Ishikawa (cell line): ENCODE data around the gene FAM186B.

Experiments used
- CEBPB ChIP-seq: IDR thresholded peaks from 2 replicates; pipeline ENCODE4 v1.6.1; 2012
- CREB1 ChIP-seq: IDR thresholded peaks from 2 replicates; pipeline ENCODE4 v1.6.1; 2012; ENCODE audit warnings: low read depth
- EGR1 ChIP-seq: IDR thresholded peaks from 2 replicates; pipeline ENCODE4 v1.6.1; 2012
- EP300 ChIP-seq: IDR thresholded peaks from 2 replicates; pipeline ENCODE4 v1.6.1; 2012; ENCODE audit warnings: borderline replicate concordance
- FOXM1 ChIP-seq: IDR thresholded peaks from 2 replicates; pipeline ENCODE4 v1.6.1; 2012; ENCODE audit warnings: low read depth, borderline replicate concordance
- MAX ChIP-seq: IDR thresholded peaks from 2 replicates; pipeline ENCODE4 v1.6.1; 2012
- NFIC ChIP-seq: IDR thresholded peaks from 2 replicates; pipeline ENCODE4 v1.6.1; 2012
- RAD21 ChIP-seq: IDR thresholded peaks from 2 replicates; pipeline ENCODE4 v1.6.1; 2012; ENCODE audit warnings: low read depth
- TAF1 ChIP-seq: IDR thresholded peaks from 2 replicates; pipeline ENCODE4 v1.6.1; 2012; ENCODE audit warnings: low read depth, mild to moderate bottlenecking
- TCF12 ChIP-seq: IDR thresholded peaks from 2 replicates; pipeline ENCODE4 v1.6.1; 2012; ENCODE audit warnings: low read depth
- TEAD4 ChIP-seq: IDR thresholded peaks from 2 replicates; pipeline ENCODE4 v1.6.1; 2012
- YY1 ChIP-seq: IDR thresholded peaks from 2 replicates; pipeline ENCODE4 v1.6.1; 2012; ENCODE audit warnings: low read depth
- ZBTB7A ChIP-seq: IDR thresholded peaks from 2 replicates; pipeline ENCODE4 v1.6.1; 2012; ENCODE audit warnings: low read depth
- TF ChIP-seq, protein P1 (sequence below): IDR thresholded peaks from 2 replicates; pipeline ENCODE4 v1.6.1; 2012
- TF ChIP-seq, protein P2 (sequence below): IDR thresholded peaks from 2 replicates; pipeline ENCODE4 v1.6.1; 2012; ENCODE audit warnings: low read depth, mild to moderate bottlenecking

FAM186B gene

DNA sequence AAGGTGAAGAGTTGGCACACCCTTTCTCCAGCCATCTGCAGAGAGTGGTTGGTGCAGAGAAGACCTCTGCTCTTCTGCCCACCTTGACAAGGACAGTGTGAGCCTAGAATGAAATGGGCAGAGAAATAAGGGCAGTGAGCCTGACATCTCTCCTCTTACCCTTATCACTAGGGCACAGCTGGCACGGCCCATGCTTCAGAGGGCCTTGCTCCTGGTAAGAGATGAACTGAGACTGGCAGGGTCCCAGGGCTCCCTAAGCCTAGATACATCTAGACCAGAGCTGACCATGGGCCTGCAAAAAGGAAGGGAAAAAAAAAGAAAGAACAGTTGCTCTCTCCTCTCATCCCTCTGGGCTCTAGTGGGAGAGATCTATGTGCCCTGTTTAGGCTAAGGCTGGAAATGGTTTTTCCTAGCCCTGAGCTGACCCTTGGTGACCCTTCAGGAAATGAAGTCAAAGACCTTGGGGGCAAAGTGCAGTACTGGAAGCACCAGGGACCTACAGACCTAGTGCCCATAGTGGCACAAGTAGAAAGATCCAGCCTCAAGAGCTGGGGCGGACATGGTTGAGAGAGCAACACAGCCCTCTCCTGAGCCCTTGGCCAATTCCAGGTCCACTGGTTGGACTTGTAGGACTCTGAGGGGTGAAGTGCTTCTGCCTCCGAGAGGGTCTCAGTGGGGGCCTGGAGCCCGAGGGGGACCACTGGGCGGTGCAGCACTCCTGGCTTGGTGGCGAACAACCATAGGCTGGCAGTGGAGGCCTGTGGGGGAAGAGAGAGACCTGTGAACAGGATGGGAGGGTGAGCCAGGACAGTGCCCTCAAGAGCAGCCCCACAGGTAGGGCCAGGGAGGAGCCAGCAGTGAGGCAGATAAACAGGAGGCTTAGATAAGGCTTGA is 40.0 kb upstream of the FAM186B start:
- TF ChIP-seq, protein P1, sequence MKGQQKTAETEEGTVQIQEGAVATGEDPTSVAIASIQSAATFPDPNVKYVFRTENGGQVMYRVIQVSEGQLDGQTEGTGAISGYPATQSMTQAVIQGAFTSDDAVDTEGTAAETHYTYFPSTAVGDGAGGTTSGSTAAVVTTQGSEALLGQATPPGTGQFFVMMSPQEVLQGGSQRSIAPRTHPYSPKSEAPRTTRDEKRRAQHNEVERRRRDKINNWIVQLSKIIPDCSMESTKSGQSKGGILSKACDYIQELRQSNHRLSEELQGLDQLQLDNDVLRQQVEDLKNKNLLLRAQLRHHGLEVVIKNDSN = no peak
- no peak for TF ChIP-seq MAX
- no peak for TF ChIP-seq CREB1
- TF ChIP-seq CEBPB = no peak

DNA sequence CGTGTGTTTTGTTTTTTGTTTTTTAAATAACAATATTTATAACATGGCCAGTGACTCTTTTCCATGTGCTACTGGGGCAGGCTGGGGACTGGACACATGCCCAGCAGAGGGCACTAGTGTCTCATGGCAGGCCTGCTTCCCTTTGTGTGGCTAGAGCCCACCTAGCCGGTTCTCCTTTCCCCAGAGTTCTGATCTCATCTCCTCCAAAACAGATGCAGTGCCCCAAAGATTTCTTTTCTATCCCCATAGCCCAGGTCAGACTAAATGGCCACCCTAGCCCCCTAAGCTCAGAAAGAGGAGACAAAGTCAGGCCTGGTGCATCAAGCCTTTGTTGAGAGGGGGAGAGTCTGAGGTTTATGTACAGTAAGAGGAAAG is 39.2 kb upstream of the FAM186B start:
- TF ChIP-seq ZBTB7A = no peak
- peak; percentile 99 for TF ChIP-seq RAD21
- TF ChIP-seq MAX = peak; percentile 34; the same call in 1 of the 2 replicates
- no peak for TF ChIP-seq TAF1
- TF ChIP-seq EP300 = no peak
- TF ChIP-seq CEBPB = no peak
- TF ChIP-seq TEAD4 = no peak
- no peak for TF ChIP-seq CREB1

DNA sequence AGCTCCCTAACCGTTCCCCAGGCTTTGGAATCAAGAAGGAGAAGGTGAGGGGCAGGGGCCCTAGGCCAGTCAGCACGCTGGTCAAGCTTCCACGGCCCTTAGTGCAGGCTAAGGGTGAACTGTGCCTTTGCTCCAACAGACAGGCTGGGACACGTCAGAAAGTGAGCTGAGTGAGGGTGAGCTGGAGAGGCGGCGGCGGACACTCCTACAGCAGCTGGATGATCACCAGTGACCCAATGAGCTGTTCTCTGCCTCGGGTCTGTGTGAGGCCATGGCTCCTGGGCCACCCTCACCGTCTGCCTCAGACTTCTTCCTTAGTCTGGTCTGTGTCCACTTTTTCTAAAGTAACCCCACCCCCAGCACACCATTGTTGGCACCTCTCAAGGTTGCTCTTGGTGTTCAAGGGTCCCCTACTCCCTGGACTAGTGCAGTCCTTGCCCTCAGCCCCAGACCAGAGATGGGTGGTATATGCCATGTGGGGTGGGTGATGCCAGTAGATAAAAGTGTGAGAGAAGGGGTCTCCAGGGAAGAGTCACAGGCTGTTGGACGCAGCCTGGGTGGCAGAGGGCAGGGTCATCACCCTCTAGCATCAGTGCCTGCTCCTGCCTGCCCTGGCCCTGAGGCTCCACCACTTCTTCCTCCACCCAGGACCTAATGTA is 38.7 kb upstream of the FAM186B start:
- TF ChIP-seq TAF1 (no peak), FOXM1 (no peak), TEAD4 (no peak), ZBTB7A (no peak), YY1 (no peak), EP300 (no peak), MAX (no peak), CEBPB (no peak), CREB1 (no peak), TCF12 (no peak), NFIC (no peak), EGR1 (no peak), RAD21 (no peak)
- TF ChIP-seq, protein P2, sequence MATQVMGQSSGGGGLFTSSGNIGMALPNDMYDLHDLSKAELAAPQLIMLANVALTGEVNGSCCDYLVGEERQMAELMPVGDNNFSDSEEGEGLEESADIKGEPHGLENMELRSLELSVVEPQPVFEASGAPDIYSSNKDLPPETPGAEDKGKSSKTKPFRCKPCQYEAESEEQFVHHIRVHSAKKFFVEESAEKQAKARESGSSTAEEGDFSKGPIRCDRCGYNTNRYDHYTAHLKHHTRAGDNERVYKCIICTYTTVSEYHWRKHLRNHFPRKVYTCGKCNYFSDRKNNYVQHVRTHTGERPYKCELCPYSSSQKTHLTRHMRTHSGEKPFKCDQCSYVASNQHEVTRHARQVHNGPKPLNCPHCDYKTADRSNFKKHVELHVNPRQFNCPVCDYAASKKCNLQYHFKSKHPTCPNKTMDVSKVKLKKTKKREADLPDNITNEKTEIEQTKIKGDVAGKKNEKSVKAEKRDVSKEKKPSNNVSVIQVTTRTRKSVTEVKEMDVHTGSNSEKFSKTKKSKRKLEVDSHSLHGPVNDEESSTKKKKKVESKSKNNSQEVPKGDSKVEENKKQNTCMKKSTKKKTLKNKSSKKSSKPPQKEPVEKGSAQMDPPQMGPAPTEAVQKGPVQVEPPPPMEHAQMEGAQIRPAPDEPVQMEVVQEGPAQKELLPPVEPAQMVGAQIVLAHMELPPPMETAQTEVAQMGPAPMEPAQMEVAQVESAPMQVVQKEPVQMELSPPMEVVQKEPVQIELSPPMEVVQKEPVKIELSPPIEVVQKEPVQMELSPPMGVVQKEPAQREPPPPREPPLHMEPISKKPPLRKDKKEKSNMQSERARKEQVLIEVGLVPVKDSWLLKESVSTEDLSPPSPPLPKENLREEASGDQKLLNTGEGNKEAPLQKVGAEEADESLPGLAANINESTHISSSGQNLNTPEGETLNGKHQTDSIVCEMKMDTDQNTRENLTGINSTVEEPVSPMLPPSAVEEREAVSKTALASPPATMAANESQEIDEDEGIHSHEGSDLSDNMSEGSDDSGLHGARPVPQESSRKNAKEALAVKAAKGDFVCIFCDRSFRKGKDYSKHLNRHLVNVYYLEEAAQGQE = no peak
- TF ChIP-seq, protein P1 = no peak

GRCh38 chr12:49643135-49643534 is 37.7 kb upstream of the FAM186B start:
- no peak for TF ChIP-seq CEBPB
- no peak for TF ChIP-seq FOXM1

- no peak for TF ChIP-seq EP300
- TF ChIP-seq, protein P2 = no peak
- TF ChIP-seq ZBTB7A = no peak
These were observed 36.9 kb upstream of the FAM186B start for GRCh38 chr12:49642370-49642802.

- TF ChIP-seq CEBPB (no peak), EP300 (no peak), TEAD4 (no peak), CREB1 (no peak), TAF1 (no peak), FOXM1 (no peak), ZBTB7A (no peak), MAX (no peak), YY1 (no peak), TCF12 (no peak), NFIC (no peak)
- TF ChIP-seq, protein P1 = no peak
These were observed 36.4 kb upstream of the FAM186B start for GRCh38 chr12:49641748-49642369.
